ENCODE data around the gene CASTOR1. TPM values are rescaled to one million over a fixed set of nuclear protein-coding genes. Genes with fewer than 3 reads are reported as not detected.

CASTOR1 gene
- total and polyA plus RNA-seq, 2 donors (not counting 3 experiments of a cell fraction or from before 2014, with no cell fraction given): 8.1 to 26.8 TPM

- no TSS peak for BruUV-seq (replicated peaks)
- intact Hi-C loops (cut with micrococcal nuclease): no loop called here
- TF ChIP-seq MAX (IDR thresholded peaks at IDR 0.05; ENCODE audit: insufficient read depth, insufficient read length): no peak
- no peak for TF ChIP-seq CTCF (IDR thresholded peaks at IDR 0.05; ENCODE audit: extremely low read depth in 1 of 2, insufficient read depth in 1 of 2, low read depth in 1 of 2, low read length in 2 of 2)
- no peak for TF ChIP-seq POLR2A (IDR thresholded peaks at IDR 0.05; ENCODE audit: low read depth, low read length)
- TF ChIP-seq FOS (IDR thresholded peaks at IDR 0.05; ENCODE audit: borderline replicate concordance, insufficient read depth, low read length): no peak
- TF ChIP-seq MYC (IDR thresholded peaks at IDR 0.05; ENCODE audit: low read depth, low read length): no peak
- TF ChIP-seq EZH2 (IDR thresholded peaks at IDR 0.05; ENCODE audit: borderline replicate concordance, low read depth, low read length, severe bottlenecking): no peak
- no peaks in the 10 kb centered on the region for H3K9me3 ChIP-seq (replicated peaks; ENCODE audit: control insufficient read depth, insufficient read depth, low read length)
- ChIA-PET POLR2A (no interaction called here), CTCF (interaction anchor here (0.5 kb wide), 1 partner anchor 376 kb away, joined by 3 read pairs; no protein-coding TSS in a partner anchor)
- H3K36me3 ChIP-seq (ENCODE audit: control insufficient read depth in 2 of 2, extremely low read depth in 1 of 2, insufficient read depth in 2 of 2, low read length in 2 of 2): no peaks in the 10 kb centered on the region
- no peak overlapping the region for H3K4me3 ChIP-seq (replicated peaks in 1 of 3; ENCODE audit: insufficient read depth in 1 of 3, low read depth in 1 of 3, low read length in 3 of 3)
- dilution Hi-C loops (cut with MboI; ENCODE audit: extremely low pct_ligation_motif_present, low sequenced_read_pairs): no loop called here
- no peak for DNase-seq (ENCODE audit: low read depth, low spot score)
- H3K79me2 ChIP-seq (ENCODE audit: control insufficient read depth, insufficient read depth, low read length): no peaks in the 10 kb centered on the region
- FAIRE-seq: no peak
- H3K9me1 ChIP-seq (replicated peaks; ENCODE audit: control insufficient read depth, extremely low read depth, insufficient read depth, low read length): no peaks in the 10 kb centered on the region
- H3K4me2 ChIP-seq (ENCODE audit: insufficient read depth, low read length): no peak overlapping the region
- no peak overlapping the region for H3K9ac ChIP-seq (replicated peaks; ENCODE audit: extremely low read depth, insufficient read depth, low read length)
- H3K27me3 ChIP-seq (ENCODE audit: control insufficient read depth in 2 of 2, insufficient read depth in 2 of 2, low read length in 2 of 2): peaks cover 20 to 25% of the 10 kb centered on the region in 2 experiments
- no peak overlapping the region for H3K27ac ChIP-seq (ENCODE audit: insufficient read depth, low read depth, low read length)
- H2AFZ ChIP-seq (ENCODE audit: low read depth, low read length): no peak overlapping the region
- H3K4me1 ChIP-seq (ENCODE audit: control insufficient read depth, extremely low read depth, insufficient read depth, low read length): peaks cover 11% of the 10 kb centered on the region
- H4K20me1 ChIP-seq (replicated peaks; ENCODE audit: control insufficient read depth, extremely low read depth, insufficient read depth, low read length): no peaks in the 10 kb centered on the region
These were observed 45.6 kb downstream of the CASTOR1 start for GRCh38 chr22:30243661-30244060.

Measured in endothelial cell of umbilical vein (primary cell).